ENCODE results near the gene SLC12A3.

The SLC12A3 gene
- 0 to 0.04 reads per million in 2 experiments for total RNA-seq

- DNase-seq (ENCODE audit: low read depth), result no peak
These were observed at the start of gene SLC12A3 for GRCh38 chr16:56864960-56865359. Gene SLC12A3, plus strand, starts transcription at chr16:56865207. Its CDS starts 29 bp downstream, at chr16:56865236.

- no peak for DNase-seq (ENCODE audit: low read depth)
These were observed 49.3 kb upstream of the SLC12A3 start for GRCh38 chr16:56815721-56816120.

- no peak for DNase-seq (ENCODE audit: low read depth)
These were observed 48.0 kb upstream of the SLC12A3 start for GRCh38 chr16:56817056-56817455.

- DNase-seq (ENCODE audit: low read depth), result no peak
These were observed 47.1 kb upstream of the SLC12A3 start for GRCh38 chr16:56817938-56818337.

- no peak for DNase-seq (ENCODE audit: low read depth)
These were observed 41.8 kb upstream of the SLC12A3 start for GRCh38 chr16:56823081-56823733.

- no peak for DNase-seq (ENCODE audit: low read depth)
These were observed 40.7 kb upstream of the SLC12A3 start for GRCh38 chr16:56824331-56824730.

GRCh38 chr16:56824804-56825203 lies 40.2 kb upstream of the SLC12A3 start:
- DNase-seq (ENCODE audit: low read depth), result no peak

- DNase-seq (ENCODE audit: low read depth), result no peak
These were observed 39.2 kb upstream of the SLC12A3 start for GRCh38 chr16:56825826-56826225.

GRCh38 chr16:56828647-56829046 lies 36.4 kb upstream of the SLC12A3 start:
- no peak for DNase-seq (ENCODE audit: low read depth)

- no peak for DNase-seq (ENCODE audit: low read depth)
These were observed 34.3 kb upstream of the SLC12A3 start for GRCh38 chr16:56830669-56831068.

- no peak for DNase-seq (ENCODE audit: low read depth)
These were observed 32.2 kb upstream of the SLC12A3 start for GRCh38 chr16:56832768-56833167.

GRCh38 chr16:56833243-56833970 lies 31.6 kb upstream of the SLC12A3 start:
- no peak for DNase-seq (ENCODE audit: low read depth)

GRCh38 chr16:56835320-56835719 lies 29.7 kb upstream of the SLC12A3 start:
- DNase-seq (ENCODE audit: low read depth), result no peak

GRCh38 chr16:56836410-56837230 lies 28.4 kb upstream of the SLC12A3 start:
- no peak for DNase-seq (ENCODE audit: low read depth)

- DNase-seq (ENCODE audit: low read depth), result no peak
These were observed 26.2 kb upstream of the SLC12A3 start for GRCh38 chr16:56838622-56839337.

GRCh38 chr16:56841233-56841632 lies 23.8 kb upstream of the SLC12A3 start:
- no peak for DNase-seq (ENCODE audit: low read depth)

GRCh38 chr16:56841659-56842058 lies 23.3 kb upstream of the SLC12A3 start:
- DNase-seq (ENCODE audit: low read depth), result no peak

GRCh38 chr16:56842133-56842532 lies 22.9 kb upstream of the SLC12A3 start:
- no peak for DNase-seq (ENCODE audit: low read depth)

GRCh38 chr16:56844056-56844455 lies 21.0 kb upstream of the SLC12A3 start:
- no peak for DNase-seq (ENCODE audit: low read depth)

- no peak for DNase-seq (ENCODE audit: low read depth)
These were observed 17.7 kb upstream of the SLC12A3 start for GRCh38 chr16:56847173-56847910.
